A549 (cell line): Measurements from ENCODE around the gene CALM1. TPM values are rescaled to one million over a fixed set of nuclear protein-coding genes. Genes with fewer than 3 reads are reported as not detected.

Experiments
- ATAC-seq, 2 experiments: fragments of 200-7000 bp in 1 of 2; fragments of >200 bp in 1 of 2; cut with Nextera tagmentation in 1 of 2; cut with Tn5 transposase in 1 of 2; 3 replicates each; pipeline versions ENCODE4 v1.8.0 to v1.9.1; 2018 to 2020; ENCODE audit warnings: mild to moderate bottlenecking in 1 of 2, moderate library complexity in 1 of 2
- CTCF ChIA-PET: fragments of 300-600 bp; sonication (Branson Sonifier 250); formaldehyde crosslinking; extraction: SDS; loops from one replicate; lab custom pipeline; 2021; ENCODE audit warnings: antibody characterized with exemption, inconsistent platforms; lab: Yijun Ruan, JAX
- POLR2A ChIA-PET: fragments of 350-600 bp; formaldehyde crosslinking; extraction: SDS; loops from one replicate; lab custom pipeline; 2021; ENCODE audit warnings: antibody characterized with exemption, inconsistent platforms; lab: Yijun Ruan, JAX
- DNase-seq, 2 experiments: peaks; one replicate each; pipeline versions ENCODE4 v3.0.0 to v3.0.0-alpha.2; 2011 to 2016; ENCODE audit warnings: low read depth in 1 of 2, low spot score in 1 of 2
- FAIRE-seq: peaks from 2 replicates; lab custom pipeline; 2011; peaks lifted over from hg19 to GRCh38; lab: Jason Lieb, UNC
- H3K27ac ChIP-seq, 2 experiments: fragments of >200 bp; sonication (Bioruptor Twin); formaldehyde crosslinking; 3 replicates each; pipeline ENCODE4 v1.5.1; 2016 to 2017
- H3K4me1 ChIP-seq: fragments of >200 bp; sonication (Bioruptor Twin); formaldehyde crosslinking; 3 replicates; pipeline ENCODE4 v1.6.1; 2016
- H3K4me2 ChIP-seq: fragments of >200 bp; sonication (Bioruptor Twin); formaldehyde crosslinking; 3 replicates; pipeline ENCODE4 v1.6.1; 2016
- H3K4me3 ChIP-seq: fragments of >200 bp; sonication (Bioruptor Twin); formaldehyde crosslinking; 3 replicates; pipeline ENCODE4 v1.5.1; 2016
- H3K9me3 ChIP-seq: fragments of >200 bp; sonication (Bioruptor Twin); formaldehyde crosslinking; 3 replicates; pipeline ENCODE4 v1.6.1; 2016
- BCL3 ChIP-seq: fragments of >200 bp; sonication (Bioruptor Twin); formaldehyde crosslinking; IDR thresholded peaks from 3 replicates; pipeline ENCODE4 v1.6.1; 2016
- BHLHE40 ChIP-seq: IDR thresholded peaks from 2 replicates; pipeline ENCODE4 v1.6.1; 2012; ENCODE audit warnings: low read depth, low read length, inconsistent platforms
- CBX8 ChIP-seq: fragments of 200-600 bp; sonication (generic); IDR thresholded peaks from 2 replicates; pipeline ENCODE4 v1.6.1; 2016
- CHD2 ChIP-seq: fragments of 150-350 bp; IDR thresholded peaks from 2 replicates; pipeline ENCODE4 v1.6.1; 2014; ENCODE audit warnings: low read length; ENCODE audit not compliant: partially characterized antibody
- CHD4 ChIP-seq: fragments of 200-600 bp; sonication (generic); IDR thresholded peaks from 2 replicates; pipeline ENCODE4 v1.6.1; 2016; ENCODE audit warnings: antibody characterized with exemption, mild to moderate bottlenecking, borderline replicate concordance
- E2F6 ChIP-seq: IDR thresholded peaks from 2 replicates; pipeline ENCODE4 v1.6.1; 2012; ENCODE audit warnings: low read depth, borderline replicate concordance
- FOSL2 ChIP-seq, 2 experiments: fragments of 450-650 bp in 1 of 2; fragments of >200 bp in 1 of 2; sonication (Bioruptor Twin) in 1 of 2; formaldehyde crosslinking; IDR thresholded peaks; 2 replicates each; pipeline versions ENCODE4 v1.5.0 to v1.6.1; 2016 to 2020; ENCODE audit warnings: mild to moderate bottlenecking in 1 of 2, moderate library complexity in 1 of 2
- HEYL ChIP-seq: fragments of 250-450 bp; sonication (Bioruptor Pico); IDR thresholded peaks from 2 replicates; pipeline ENCODE4 v1.8.0; 2021; ENCODE audit warnings: mild to moderate bottlenecking, moderate library complexity
- HMGXB4 ChIP-seq: fragments of 250-450 bp; sonication (Bioruptor Pico); IDR thresholded peaks from 2 replicates; pipeline ENCODE4 v1.5.0; 2021; ENCODE audit warnings: mild to moderate bottlenecking, moderate library complexity, borderline replicate concordance
- HOXB13 ChIP-seq: fragments of 250-450 bp; sonication (Bioruptor Pico); IDR thresholded peaks from 2 replicates; pipeline ENCODE4 v1.5.0; 2020; ENCODE audit warnings: low read depth, mild to moderate bottlenecking, moderate library complexity
- MYC ChIP-seq: IDR thresholded peaks from 2 replicates; pipeline ENCODE4 v1.6.1; 2012; ENCODE audit warnings: mild to moderate bottlenecking, inconsistent platforms, low read length, improper control_type of control experiment, borderline replicate concordance
- NFE2L2 ChIP-seq: fragments of 150-350 bp; conservative IDR thresholded peaks from 2 replicates; pipeline ENCODE4 v1.6.1; 2014; ENCODE audit warnings: low read length
- NPAS2 ChIP-seq: fragments of 250-450 bp; sonication (Bioruptor Pico); IDR thresholded peaks from 2 replicates; pipeline ENCODE4 v1.8.0; 2022; ENCODE audit warnings: mild to moderate bottlenecking, moderate library complexity, borderline replicate concordance
- NR3C1 ChIP-seq: fragments of >200 bp; sonication (Bioruptor Twin); formaldehyde crosslinking; IDR thresholded peaks from 3 replicates; pipeline ENCODE4 v1.6.1; 2017
- POLR2A ChIP-seq: IDR thresholded peaks from 2 replicates; pipeline ENCODE4 v1.6.1; 2012; ENCODE audit warnings: mild to moderate bottlenecking, low read length
- RAD21 ChIP-seq, 2 experiments: fragments of >200 bp in 1 of 2; sonication (Bioruptor Twin) in 1 of 2; formaldehyde crosslinking in 1 of 2; IDR thresholded peaks in 1 of 2; conservative IDR thresholded peaks in 1 of 2; 2 replicates in 1 of 2; 3 replicates in 1 of 2; pipeline ENCODE4 v1.6.1; 2012 to 2018; ENCODE audit warnings: inconsistent platforms in 1 of 2
- RCOR1 ChIP-seq: fragments of 150-350 bp; IDR thresholded peaks from 2 replicates; pipeline ENCODE4 v1.6.1; 2014; ENCODE audit warnings: antibody characterized with exemption, low read length, low read depth
- SMC3 ChIP-seq: fragments of >200 bp; sonication (Bioruptor Twin); formaldehyde crosslinking; IDR thresholded peaks from 3 replicates; pipeline ENCODE4 v1.6.1; 2018; ENCODE audit warnings: inconsistent platforms
- SREBF2 ChIP-seq: fragments of 450-650 bp; IDR thresholded peaks from 2 replicates; pipeline ENCODE4 v1.6.1; 2014; ENCODE audit warnings: mild to moderate bottlenecking, moderate library complexity
- TFCP2L1 ChIP-seq: fragments of 250-450 bp; sonication (Bioruptor Pico); IDR thresholded peaks from 2 replicates; pipeline ENCODE4 v1.5.0; 2021; ENCODE audit warnings: mild to moderate bottlenecking
- TP53 ChIP-seq: fragments of 250-450 bp; sonication (Bioruptor Pico); IDR thresholded peaks from 2 replicates; pipeline ENCODE4 v1.5.0; 2021; ENCODE audit warnings: mild to moderate bottlenecking, moderate library complexity
- ZC3H11A ChIP-seq: fragments of 450-650 bp; IDR thresholded peaks from 2 replicates; pipeline ENCODE4 v1.6.1; 2014; ENCODE audit warnings: antibody characterized with exemption, mild to moderate bottlenecking
- ZFP36 ChIP-seq: fragments of 450-650 bp; IDR thresholded peaks from 2 replicates; pipeline ENCODE4 v1.6.1; 2014; ENCODE audit warnings: borderline replicate concordance; ENCODE audit not compliant: partially characterized antibody
- ZNF302 ChIP-seq: fragments of 250-450 bp; sonication (Bioruptor Pico); IDR thresholded peaks from 2 replicates; pipeline ENCODE4 v1.9.0; 2021; ENCODE audit warnings: inconsistent platforms, mild to moderate bottlenecking, moderate library complexity
- WGBS: methylation state at CpG from one replicate; pipeline ENCODE4 v1.1.6; 2017; ENCODE audit errors: missing lambda C conversion rate; 5-methylcytosine and 5-hydroxymethylcytosine counted together
- polyA plus RNA-seq, 4 experiments: library from polyadenylated mRNA; depleted of rRNA in 3 of 4; stranded (reverse); fragments of >200 nt; fragmentation: RNase III in 1 of 4; extraction: RNeasy Plus Mini Kit Qiagen cat#74134 plus additional on column Dnase treatment in 1 of 4; gene quantifications; 2 replicates in 3 of 4; 3 replicates in 1 of 4; pipeline ENCODE4 v1.2.3, GENCODE V29; 2011 to 2017

Gene CALM1
- polyA plus RNA-seq, 2 of the 4 experiments (the other 2 are of a cell fraction): 374 to 451 TPM

GRCh38 chr14:90398315-90398839, 1.5 kb downstream of the CALM1 start:
- Histone ChIP-seq H3K27ac (peak overlapping the region; percentile 88 to 96), H3K4me1 (peaks cover 22% of the 10 kb centered on the region), H3K4me2 (peak overlapping the region; percentile 99), H3K9me3 (no peaks in the 10 kb centered on the region), H3K4me3 (peak overlapping the region; percentile 88)
- ATAC-seq (peak; percentile 7 to 21; a peak in 5 of 6 replicates), FAIRE-seq (no peak), DNase-seq (peak in 1 of 2 experiments; percentile 29)
- POLR2A ChIA-PET: interaction anchor here (1.3 kb wide), 1 partner anchor 360 kb away, joined by 12 read pairs; no protein-coding TSS in a partner anchor
- TF ChIP-seq E2F6 (no peak), NR3C1 (no peak), RCOR1 (no peak), HEYL (no peak), MYC (no peak), HMGXB4 (CRISPR knock-in tag) (no peak), ZNF302 (no peak), ZC3H11A (no peak), CBX8 (no peak), BHLHE40 (no peak), SREBF2 (no peak)
- WGBS: 7% methylated on average over 17 of the region's 35 CpGs
- CTCF ChIA-PET: interaction anchor here (0.6 to 4.9 kb wide), 10 partner anchors 10 to 300 kb away, joined by 3 to 79 read pairs (median 6); no protein-coding TSS in a partner anchor

GRCh38 chr14:90398841-90399540, 2.2 kb downstream of the CALM1 start:
- peaks cover 24% of the 10 kb centered on the region for H3K4me1 ChIP-seq
- ATAC-seq (no peak), DNase-seq (no peak)
- H3K27ac ChIP-seq: peak overlapping the region in 1 of 2 experiments; percentile 88; a peak in 2 of 6 replicates
- POLR2A ChIA-PET: interaction anchor here (0.9 to 1.3 kb wide), 3 partner anchors 16 to 300 kb away, joined by 3 to 6 read pairs (median 4); no protein-coding TSS in a partner anchor
- 44% methylated on average over 8 of the region's 8 CpGs for WGBS
- no peaks in the 10 kb centered on the region for H3K9me3 ChIP-seq
- CTCF ChIA-PET: interaction anchor here (0.6 to 4.9 kb wide), 28 partner anchors 7 to 501 kb away, joined by 3 to 79 read pairs (median 5); no protein-coding TSS in a partner anchor
- no peak for TF ChIP-seq CHD2
- 0 out of 2 replicates have a peak, but pooled peaks have one; percentile 21 for TF ChIP-seq HOXB13
- TF ChIP-seq CBX8: no peak
- TF ChIP-seq CHD4: no peak
- TF ChIP-seq ZFP36: no peak
- TF ChIP-seq, all 56 proteins: peak for 1
- no peak for FAIRE-seq
- Histone ChIP-seq H3K4me2 (peak overlapping the region; percentile 99), H3K4me3 (peak overlapping the region; percentile 88)

- ChIA-PET CTCF (interaction anchor here (0.6 to 4.9 kb wide), 41 partner anchors 8 to 500 kb away, joined by 3 to 79 read pairs (median 4); no protein-coding TSS in a partner anchor), POLR2A (interaction anchor here (0.6 to 1.3 kb wide), 5 partner anchors 17 to 359 kb away, joined by 3 to 6 read pairs (median 3); no protein-coding TSS in a partner anchor)
- Histone ChIP-seq H3K4me3 (peak overlapping the region; percentile 88; the same call in 1 of the 3 replicates), H3K4me2 (peak overlapping the region; percentile 99), H3K4me1 (peaks cover 31% of the 10 kb centered on the region), H3K9me3 (no peaks in the 10 kb centered on the region), H3K27ac (peak overlapping the region in 1 of 2 experiments; percentile 18; a peak in 1 of 6 replicates)
- ATAC-seq: peak; percentile 73 to 79
- WGBS: 29% methylated on average over 14 of the region's 14 CpGs
- peak; percentile 93 to 98 for DNase-seq
- FAIRE-seq: no peak
- TF ChIP-seq NFE2L2: no peak
- peak; percentile 15; the same call in 1 of the 2 replicates for TF ChIP-seq HMGXB4 (CRISPR knock-in tag)
- TF ChIP-seq TP53 (CRISPR knock-in tag): no peak
- no peak for TF ChIP-seq NPAS2
- peak; percentile 88 to 89 for TF ChIP-seq RAD21 (conservative IDR thresholded peaks at IDR 0.05 in 1 of 2, IDR thresholded peaks at IDR 0.05 in 1 of 2)
- TF ChIP-seq POLR2A: no peak
- TF ChIP-seq FOSL2 (IDR thresholded peaks at IDR 0.05): no peak
- TF ChIP-seq FOSL2 (CRISPR knock-in tag; IDR thresholded peaks at IDR 0.05): no peak
- TF ChIP-seq ZC3H11A: no peak
- TF ChIP-seq HEYL: no peak
- no peak for TF ChIP-seq BCL3
- TF ChIP-seq SMC3: peak; percentile 95
- TF ChIP-seq TFCP2L1 (CRISPR knock-in tag): no peak
These were observed 3.0 kb downstream of the CALM1 start for GRCh38 chr14:90399541-90400444.
